H9 (cell line): ENCODE measurements around the gene CEP83. TPM values are rescaled to one million over a fixed set of nuclear protein-coding genes. Genes with fewer than 3 reads are reported as not detected.

Experiments used
- DNase-seq: peaks from one replicate; pipeline ENCODE4 v3.0.0-alpha.2; 2017
- H2AFZ ChIP-seq: one replicate; pipeline ENCODE4 v1.6.1; 2013; ENCODE audit warnings: mild to moderate bottlenecking, low read length, control low read depth, moderate library complexity
- H2AK5ac ChIP-seq: 2 replicates; pipeline ENCODE4 v1.6.1; 2013; ENCODE audit warnings: low read length, control low read depth, mixed read lengths; ENCODE audit not compliant: insufficient read length
- H2BK120ac ChIP-seq: one replicate; pipeline ENCODE4 v1.6.1; 2013; ENCODE audit warnings: low read depth, mild to moderate bottlenecking, low read length, control low read depth, inconsistent platforms; ENCODE audit not compliant: poor library complexity, severe bottlenecking
- H2BK12ac ChIP-seq: 2 replicates; pipeline ENCODE4 v1.6.1; 2013; ENCODE audit warnings: low read length, control low read depth, mixed read lengths, low read depth; ENCODE audit not compliant: insufficient read length
- H2BK15ac ChIP-seq: 2 replicates; pipeline ENCODE4 v1.6.1; 2013; ENCODE audit warnings: low read depth, low read length, control low read depth
- H2BK20ac ChIP-seq: one replicate; pipeline ENCODE4 v1.6.1; 2013; ENCODE audit warnings: low read depth, mild to moderate bottlenecking, low read length, control low read depth, inconsistent platforms; ENCODE audit not compliant: poor library complexity, severe bottlenecking
- H2BK5ac ChIP-seq: 2 replicates; pipeline ENCODE4 v1.6.1; 2013; ENCODE audit warnings: low read length, control low read depth, mixed read lengths; ENCODE audit not compliant: insufficient read length
- H3K14ac ChIP-seq: 2 replicates; pipeline ENCODE4 v1.6.1; 2013; ENCODE audit warnings: low read length, control low read depth; ENCODE audit not compliant: insufficient read depth
- H3K18ac ChIP-seq: 2 replicates; pipeline ENCODE4 v1.6.1; 2013; ENCODE audit warnings: low read depth, mild to moderate bottlenecking, mixed read lengths, low read length, control low read depth; ENCODE audit not compliant: insufficient read length
- H3K23ac ChIP-seq: 2 replicates; pipeline ENCODE4 v1.6.1; 2013; ENCODE audit warnings: low read length, control low read depth, mixed read lengths, low read depth; ENCODE audit not compliant: insufficient read length
- H3K23me2 ChIP-seq: 2 replicates; pipeline ENCODE4 v1.6.1; 2013; ENCODE audit warnings: low read depth, mild to moderate bottlenecking, mixed read lengths, low read length, control low read depth; ENCODE audit not compliant: insufficient read length, poor library complexity, severe bottlenecking
- H3K27ac ChIP-seq: 2 replicates; pipeline ENCODE4 v1.5.1; 2013; ENCODE audit warnings: low read length, control low read depth, mixed read lengths, low read depth; ENCODE audit not compliant: insufficient read length
- H3K27me3 ChIP-seq: 2 replicates; pipeline ENCODE4 v1.6.1; 2013; ENCODE audit warnings: low read length, control low read depth, inconsistent platforms; ENCODE audit not compliant: insufficient read depth
- H3K4ac ChIP-seq: 2 replicates; pipeline ENCODE4 v1.6.1; 2013; ENCODE audit warnings: low read depth, mild to moderate bottlenecking, control low read depth, inconsistent platforms, low read length, moderate library complexity
- H3K4me1 ChIP-seq: 2 replicates; pipeline ENCODE4 v1.6.1; 2013; ENCODE audit warnings: low read length, control low read depth, inconsistent platforms; ENCODE audit not compliant: insufficient read depth
- H3K4me2 ChIP-seq: 2 replicates; pipeline ENCODE4 v1.6.1; 2013; ENCODE audit warnings: low read length, control low read depth, mixed read lengths; ENCODE audit not compliant: insufficient read length, insufficient read depth
- H3K56ac ChIP-seq: 2 replicates; pipeline ENCODE4 v1.6.1; 2013; ENCODE audit warnings: low read depth, mild to moderate bottlenecking, mixed read lengths, low read length, control low read depth; ENCODE audit not compliant: insufficient read length
- H3K79me1 ChIP-seq: 2 replicates; pipeline ENCODE4 v1.6.1; 2013; ENCODE audit warnings: low read depth, mild to moderate bottlenecking, moderate library complexity, low read length, control low read depth, inconsistent platforms; ENCODE audit not compliant: insufficient read depth, poor library complexity, severe bottlenecking
- H3K79me2 ChIP-seq: 2 replicates; pipeline ENCODE4 v1.6.1; 2013; ENCODE audit warnings: low read length, control low read depth, inconsistent platforms; ENCODE audit not compliant: insufficient read depth
- H3K9ac ChIP-seq: 2 replicates; pipeline ENCODE4 v1.6.1; 2013; ENCODE audit warnings: low read length, control low read depth, mixed read lengths; ENCODE audit not compliant: insufficient read length; ENCODE audit errors: extremely low read depth
- H3K9me3 ChIP-seq: one replicate; pipeline ENCODE4 v1.6.1; 2013; ENCODE audit warnings: low read depth, low read length, inconsistent platforms; ENCODE audit not compliant: control insufficient read depth
- H3T11ph ChIP-seq: one replicate; pipeline ENCODE4 v1.6.1; 2013; ENCODE audit warnings: mild to moderate bottlenecking, low read length, control low read depth, inconsistent platforms
- H4K20me1 ChIP-seq: one replicate; pipeline ENCODE4 v1.6.1; 2013; ENCODE audit not compliant: control insufficient read depth, insufficient read length, insufficient read depth
- H4K5ac ChIP-seq: 2 replicates; pipeline ENCODE4 v1.6.1; 2013; ENCODE audit warnings: low read depth, mild to moderate bottlenecking, mixed read lengths, low read length, control low read depth; ENCODE audit not compliant: insufficient read length
- H4K8ac ChIP-seq: replicated peaks from 2 replicates; pipeline ENCODE4 v1.6.1; 2013; ENCODE audit warnings: low read length, control low read depth, mixed read lengths, low read depth; ENCODE audit not compliant: insufficient read length
- H4K91ac ChIP-seq: 2 replicates; pipeline ENCODE4 v1.6.1; 2013; ENCODE audit warnings: low read depth, mild to moderate bottlenecking, moderate library complexity, mixed read lengths, low read length, control low read depth; ENCODE audit not compliant: insufficient read length
- H3K27ac Mint-ChIP-seq, 3 experiments: 2 replicates in 2 of 3; 3 replicates in 1 of 3; pipeline ENCODE4 v1.8.0; 2020 to 2021; ENCODE audit warnings: mixed read lengths in 3 of 3, mild to moderate bottlenecking in 1 of 3, moderate library complexity in 1 of 3
- H3K27me3 Mint-ChIP-seq: 2 replicates; pipeline ENCODE4 v1.8.0; 2021; ENCODE audit warnings: low read depth, mild to moderate bottlenecking, moderate library complexity, mixed read lengths
- H3K36me3 Mint-ChIP-seq, 3 experiments: 2 replicates in 2 of 3; 3 replicates in 1 of 3; pipeline ENCODE4 v1.8.0; 2020 to 2021; ENCODE audit warnings: low read depth in 3 of 3, mixed read lengths in 3 of 3; ENCODE audit not compliant: insufficient read depth in 1 of 3
- H3K4me1 Mint-ChIP-seq, 2 experiments: 2 replicates each; pipeline ENCODE4 v1.8.0; 2020; ENCODE audit warnings: mixed read lengths in 2 of 2
- H3K4me3 Mint-ChIP-seq, 2 experiments: 2 replicates in 1 of 2; 3 replicates in 1 of 2; pipeline ENCODE4 v1.8.0; 2020 to 2021; ENCODE audit warnings: mild to moderate bottlenecking in 2 of 2, mixed read lengths in 2 of 2, moderate library complexity in 1 of 2
- H3K9me3 Mint-ChIP-seq, 2 experiments: 2 replicates in 1 of 2; 3 replicates in 1 of 2; pipeline ENCODE4 v1.8.0; 2020; ENCODE audit warnings: mild to moderate bottlenecking in 2 of 2, mixed read lengths in 2 of 2, moderate library complexity in 1 of 2
- WGBS: extraction: QIAGEN DNeasy Blood & Tissue Kit; methylation state at CpG from one replicate; pipeline ENCODE4 v1.1.7; 2013; ENCODE audit warnings: missing lambda C conversion rate, low lambda C conversion rate, mixed read lengths; ENCODE audit not compliant: insufficient read length; ENCODE audit errors: extremely low coverage; 5-methylcytosine and 5-hydroxymethylcytosine counted together
- total RNA-seq: library from RNA; stranded (reverse); gene quantifications from 2 replicates; pipeline ENCODE4 v1.2.1, GENCODE V29; 2021
- TF ChIP-seq, protein P1 (sequence below): fragments of 200-600 bp; sonication (generic); conservative IDR thresholded peaks from 3 replicates; pipeline ENCODE4 v1.8.0; 2021; ENCODE audit warnings: antibody characterized with exemption, mild to moderate bottlenecking

CEP83 gene
- total RNA-seq, 1 experiment from 2014 or later, result 26.5 TPM

DNA sequence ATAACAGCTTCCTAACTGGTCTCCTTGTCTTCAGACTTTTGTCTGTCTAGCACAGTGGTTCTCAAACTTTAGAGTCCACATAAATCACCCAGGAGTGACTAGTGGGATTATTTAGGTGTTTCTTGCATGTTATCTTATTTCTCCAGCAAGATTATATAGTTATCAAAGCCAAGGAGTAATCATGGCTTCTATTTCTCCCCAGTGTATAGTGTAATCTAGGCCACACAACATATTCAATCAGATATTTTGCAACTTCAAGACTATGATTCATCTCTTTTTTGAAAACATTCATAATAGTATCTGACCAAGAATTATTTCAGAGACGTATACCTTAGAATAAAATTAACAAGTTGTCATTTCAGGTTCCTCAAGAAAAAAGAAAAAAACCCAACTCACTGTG is 131.9 kb downstream of the CEP83 start:
- no CpG with 5 or more reads among the region's 1 CpG for WGBS
- no peaks in the 10 kb centered on the region for H3K4me1 ChIP-seq
- H3K4me2 ChIP-seq, result no peak overlapping the region
- H3K23me2 ChIP-seq, result no peaks in the 10 kb centered on the region
- H4K91ac ChIP-seq, result no peak overlapping the region
- no peak overlapping the region for H4K8ac ChIP-seq
- no peaks in the 10 kb centered on the region for H3K4me1 Mint-ChIP-seq
- no peak overlapping the region for H3K9ac ChIP-seq
- no peak overlapping the region for H2AFZ ChIP-seq
- no peak overlapping the region for H3K23ac ChIP-seq
- H2BK5ac ChIP-seq, result no peak overlapping the region
- no peak overlapping the region for H3K27ac Mint-ChIP-seq
- H2BK20ac ChIP-seq, result no peak overlapping the region
- no peak overlapping the region for H2AK5ac ChIP-seq
- no peak overlapping the region for H2BK12ac ChIP-seq
- H3K9me3 ChIP-seq, result no peaks in the 10 kb centered on the region
- no peak for DNase-seq
- no peak overlapping the region for H2BK120ac ChIP-seq
- H4K5ac ChIP-seq, result no peak overlapping the region
- H3K79me1 ChIP-seq, result no peaks in the 10 kb centered on the region
- H3K27me3 Mint-ChIP-seq, result no peaks in the 10 kb centered on the region
- H3K27ac ChIP-seq, result no peak overlapping the region
- peaks cover 21 to 58% (median 36%) of the 10 kb centered on the region in 3 experiments for H3K36me3 Mint-ChIP-seq
- H3T11ph ChIP-seq, result no peak overlapping the region
- H3K14ac ChIP-seq, result no peak overlapping the region
- H3K18ac ChIP-seq, result no peak overlapping the region
- no peak overlapping the region for H2BK15ac ChIP-seq
- no peaks in the 10 kb centered on the region for H3K79me2 ChIP-seq
- TF ChIP-seq, protein P1, sequence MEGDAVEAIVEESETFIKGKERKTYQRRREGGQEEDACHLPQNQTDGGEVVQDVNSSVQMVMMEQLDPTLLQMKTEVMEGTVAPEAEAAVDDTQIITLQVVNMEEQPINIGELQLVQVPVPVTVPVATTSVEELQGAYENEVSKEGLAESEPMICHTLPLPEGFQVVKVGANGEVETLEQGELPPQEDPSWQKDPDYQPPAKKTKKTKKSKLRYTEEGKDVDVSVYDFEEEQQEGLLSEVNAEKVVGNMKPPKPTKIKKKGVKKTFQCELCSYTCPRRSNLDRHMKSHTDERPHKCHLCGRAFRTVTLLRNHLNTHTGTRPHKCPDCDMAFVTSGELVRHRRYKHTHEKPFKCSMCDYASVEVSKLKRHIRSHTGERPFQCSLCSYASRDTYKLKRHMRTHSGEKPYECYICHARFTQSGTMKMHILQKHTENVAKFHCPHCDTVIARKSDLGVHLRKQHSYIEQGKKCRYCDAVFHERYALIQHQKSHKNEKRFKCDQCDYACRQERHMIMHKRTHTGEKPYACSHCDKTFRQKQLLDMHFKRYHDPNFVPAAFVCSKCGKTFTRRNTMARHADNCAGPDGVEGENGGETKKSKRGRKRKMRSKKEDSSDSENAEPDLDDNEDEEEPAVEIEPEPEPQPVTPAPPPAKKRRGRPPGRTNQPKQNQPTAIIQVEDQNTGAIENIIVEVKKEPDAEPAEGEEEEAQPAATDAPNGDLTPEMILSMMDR, result no peak
- H3K9me3 Mint-ChIP-seq, result peaks cover 5 to 7% of the 10 kb centered on the region in 2 experiments; a peak in 3 of 5 replicates
- H3K27me3 ChIP-seq, result no peaks in the 10 kb centered on the region
- no peak overlapping the region for H3K4ac ChIP-seq
- no peaks in the 10 kb centered on the region for H4K20me1 ChIP-seq
- H3K4me3 Mint-ChIP-seq, result no peak overlapping the region
- H3K56ac ChIP-seq, result no peak overlapping the region
